Choroid plexus epithelial cell (primary cell): ENCODE measurements around the gene SF3B4.

Source experiments
- DNase-seq: peaks from one replicate; pipeline ENCODE4 v3.0.0-alpha.2; 2010; ENCODE audit warnings: low read depth
- H3K4me3 ChIP-seq: 2 replicates; pipeline ENCODE4 v1.5.1; 2011; ENCODE audit warnings: low read depth, mild to moderate bottlenecking, control low read depth, low read length, moderate library complexity
- CTCF ChIP-seq: conservative IDR thresholded peaks from 2 replicates; pipeline ENCODE4 v1.5.1; 2011; ENCODE audit warnings: low read depth, mild to moderate bottlenecking, control low read depth, inconsistent platforms, low read length, moderate library complexity

Gene SF3B4

DNA sequence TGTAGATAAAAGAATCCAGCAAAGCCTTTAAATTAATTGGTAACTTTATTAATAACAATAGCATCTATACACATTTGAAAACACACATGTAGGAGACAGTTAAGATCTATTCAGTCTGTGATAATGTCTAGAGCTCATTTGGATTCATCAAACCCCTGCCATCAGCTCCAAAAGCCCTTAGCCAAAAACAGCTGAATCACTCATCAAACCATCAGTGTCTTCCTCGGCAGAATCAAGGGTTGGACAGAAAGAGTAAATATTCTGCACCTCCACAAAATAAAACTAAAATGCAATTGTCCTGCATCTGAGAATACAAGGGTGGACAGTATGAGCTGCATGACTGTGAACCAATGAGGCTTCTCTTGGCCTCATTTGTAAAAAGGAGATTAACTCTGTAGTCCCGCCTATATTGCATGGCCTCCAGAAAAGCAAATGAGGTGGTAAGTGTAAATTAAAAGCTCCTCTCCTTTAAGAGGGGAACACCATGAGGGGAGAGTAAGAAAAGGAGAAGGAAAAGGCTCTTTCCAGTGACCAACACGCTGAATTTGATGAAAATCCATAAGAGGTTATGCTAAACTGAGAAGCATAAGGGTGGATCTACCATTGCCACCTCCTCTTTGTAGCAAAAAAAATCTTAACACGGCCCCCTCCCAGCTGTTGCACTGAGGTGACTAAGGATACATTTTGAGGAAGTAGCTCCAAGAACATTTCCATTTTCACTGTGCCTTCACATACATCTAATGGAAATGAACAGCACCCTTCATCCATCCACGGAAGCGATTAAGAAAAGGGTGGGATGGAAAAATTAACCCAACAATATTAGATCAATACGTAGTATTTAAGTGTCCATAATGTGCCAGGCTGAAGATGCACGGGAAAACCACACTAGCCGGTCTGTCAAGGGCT is 42.9 kb downstream of the SF3B4 start:
- DNase-seq, result peak; percentile 30
- TF ChIP-seq CTCF, result no peak

DNA sequence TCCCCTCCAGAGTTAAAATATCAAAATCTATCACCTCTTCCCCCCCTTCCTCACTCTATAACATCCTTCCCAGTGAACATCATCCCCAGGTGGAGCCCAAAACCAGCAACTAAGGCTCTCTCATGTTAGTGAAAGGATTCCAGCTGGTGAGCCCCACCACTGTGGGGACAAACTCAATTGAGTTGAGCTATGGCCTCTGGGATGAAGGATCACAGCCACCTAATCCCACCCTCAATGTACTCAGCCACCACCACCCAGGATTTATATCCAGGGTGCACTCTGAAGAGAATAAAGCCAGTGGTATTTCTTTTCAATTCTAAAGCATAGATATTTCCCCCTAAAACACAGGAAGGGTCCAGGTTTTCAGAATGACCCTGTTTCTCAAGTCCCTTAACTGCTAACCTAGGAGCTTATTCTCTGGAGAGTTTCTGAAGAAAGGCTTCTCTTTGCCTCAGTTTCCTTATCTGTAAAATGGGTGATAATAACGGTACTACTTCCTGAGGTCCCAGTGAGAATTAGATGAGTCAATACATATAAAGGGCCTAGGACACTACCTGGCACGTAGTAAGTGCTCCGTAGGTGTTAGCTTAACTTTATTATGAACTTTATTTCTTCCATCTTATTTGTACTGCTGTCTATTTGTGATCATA is 43.9 kb downstream of the SF3B4 start:
- DNase-seq, result no peak
- TF ChIP-seq CTCF, result no peak
- no peak overlapping the region for H3K4me3 ChIP-seq

More for the DNA sequence above, 42.9 kb downstream of the SF3B4 start:
- H3K4me3 ChIP-seq, result peak overlapping the region; percentile 65

GRCh38 chr1:149881876-149882275 is 45.7 kb downstream of the SF3B4 start:
- no peak overlapping the region for H3K4me3 ChIP-seq
- TF ChIP-seq CTCF, result no peak
- DNase-seq, result no peak

- H3K4me3 ChIP-seq, result no peak overlapping the region
- no peak for DNase-seq
- TF ChIP-seq CTCF, result no peak
Measured at GRCh38 chr1:149879556-149879955, 48.0 kb downstream of the SF3B4 start.

DNA sequence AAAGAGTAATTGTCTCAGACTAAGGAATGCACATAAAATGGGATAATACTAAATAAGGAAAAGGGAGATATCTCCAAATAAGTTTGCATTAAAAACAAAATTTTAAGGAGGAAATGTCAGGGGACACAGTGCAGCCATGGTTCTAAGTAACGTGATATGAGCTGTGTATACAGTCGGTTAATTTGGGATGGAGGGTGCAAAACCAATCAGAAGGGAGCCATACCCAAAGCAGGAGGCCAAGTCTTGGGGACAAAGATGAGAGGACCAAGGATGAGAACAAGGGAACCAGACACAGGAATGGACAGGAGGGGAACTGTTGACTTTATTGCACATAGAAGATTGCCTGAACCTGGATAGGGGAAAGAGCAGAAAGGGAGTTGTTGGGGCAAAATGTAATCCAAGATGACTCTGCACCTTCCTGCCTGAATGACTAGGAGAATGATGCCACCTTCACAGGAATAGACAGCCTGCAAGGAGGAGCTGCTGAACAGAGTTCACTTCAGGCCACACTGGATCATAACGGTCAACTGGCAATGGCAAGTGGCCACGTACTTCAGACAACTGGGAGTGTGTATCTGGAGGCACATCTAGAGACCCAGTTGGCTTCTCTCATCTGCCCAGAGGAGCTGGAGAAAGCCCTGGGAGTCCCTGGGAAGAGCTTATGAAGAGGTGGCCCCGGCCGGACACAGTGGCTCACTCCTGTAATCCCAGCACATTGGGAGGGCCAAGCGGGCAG is 50.2 kb downstream of the SF3B4 start:
- TF ChIP-seq CTCF, result no peak
- DNase-seq, result no peak
- H3K4me3 ChIP-seq, result no peak overlapping the region
